ENCODE data around the gene AKNAD1.

AKNAD1 gene

GRCh38 chr1:108862698-108863477 is 6.0 kb upstream of the AKNAD1 start:
- no peak for DNase-seq

GRCh38 chr1:108862017-108862610 is 5.2 kb upstream of the AKNAD1 start:
- DNase-seq: no peak

DNA sequence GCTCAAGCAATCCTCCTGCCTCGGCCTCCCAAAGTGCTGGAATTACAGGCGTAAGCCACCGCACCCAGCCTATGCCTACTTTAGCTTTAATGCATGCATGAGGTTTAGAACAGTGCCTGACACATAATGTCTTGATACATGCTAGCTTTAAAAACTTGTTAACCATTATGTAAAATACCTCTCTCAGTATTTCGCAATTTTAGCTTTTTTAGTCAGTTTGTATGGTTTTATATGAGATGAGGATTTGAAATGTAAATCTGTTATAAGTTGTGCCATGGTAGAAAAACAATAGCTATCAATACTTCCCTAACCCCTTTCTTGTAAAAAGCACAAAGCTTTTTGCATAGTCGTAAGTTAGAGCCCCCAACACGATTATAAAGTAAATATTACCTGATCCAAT is 4.7 kb upstream of the AKNAD1 start:
- no peak for DNase-seq

- no peak for DNase-seq
Observed at GRCh38 chr1:108860190-108860907, 3.5 kb upstream of the AKNAD1 start.

DNA sequence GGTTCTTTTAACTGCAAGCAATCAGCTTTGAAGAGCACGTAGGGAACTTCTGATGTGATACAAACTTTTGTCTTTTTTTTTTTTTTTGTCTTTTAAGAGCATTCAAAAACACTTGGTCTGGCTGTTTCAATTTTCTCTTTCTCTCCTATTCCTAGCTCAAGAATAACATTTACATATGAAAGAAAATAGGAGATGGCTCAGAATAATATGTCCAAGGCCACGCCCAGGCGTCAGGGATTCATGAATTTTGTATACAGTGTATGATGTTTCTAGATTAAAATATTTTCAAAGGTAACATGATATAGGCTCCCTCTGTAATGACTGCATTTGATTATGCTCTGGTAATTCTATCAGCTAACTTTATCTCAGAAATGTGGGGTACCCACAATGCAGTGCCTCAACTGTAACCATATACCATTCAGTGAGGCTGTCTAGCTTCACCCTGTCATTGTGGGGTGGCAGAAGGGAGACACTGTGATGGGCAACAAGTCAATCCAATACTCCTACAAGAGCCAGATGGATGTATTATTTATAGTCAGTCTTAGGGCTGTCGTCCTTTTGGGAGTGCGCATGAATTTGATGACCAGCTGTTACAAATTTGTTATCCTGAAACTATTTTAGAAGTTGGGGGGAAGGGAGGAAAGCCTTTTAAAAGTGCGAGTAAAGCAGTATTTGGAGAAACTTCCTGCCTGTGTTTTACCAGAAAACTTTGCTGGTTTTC is 1.5 kb upstream of the AKNAD1 start:
- DNase-seq: no peak

GRCh38 chr1:108854221-108855019 is 2.5 kb downstream of the AKNAD1 start:
- no peak for DNase-seq

- no peak for DNase-seq
Observed at GRCh38 chr1:108852221-108852975, 4.5 kb downstream of the AKNAD1 start.

GRCh38 chr1:108851567-108851966 is 5.3 kb downstream of the AKNAD1 start:
- no peak for DNase-seq

GRCh38 chr1:108850929-108851328 is 6.0 kb downstream of the AKNAD1 start:
- DNase-seq: no peak

GRCh38 chr1:108848806-108849205 is 8.1 kb downstream of the AKNAD1 start:
- no peak for DNase-seq

DNA sequence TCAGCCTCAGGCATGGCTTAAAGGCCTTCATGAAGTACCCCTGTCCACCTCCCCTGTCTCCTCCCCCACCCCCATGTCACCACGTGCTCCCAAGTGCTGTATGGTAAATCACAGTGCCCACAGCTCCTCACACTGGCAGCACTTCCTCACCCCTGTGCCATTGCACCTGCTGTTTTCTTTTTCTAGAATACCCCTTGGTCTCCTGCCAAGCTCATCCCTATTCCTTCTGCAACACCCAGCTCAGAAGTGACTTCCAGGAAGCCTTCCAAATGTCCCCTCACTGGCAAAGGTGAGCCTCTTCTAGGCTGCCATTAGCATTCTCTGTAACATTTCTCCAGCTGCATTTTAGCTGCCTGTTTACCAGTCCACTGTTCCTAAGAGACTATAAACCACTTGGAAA is 9.4 kb downstream of the AKNAD1 start:
- DNase-seq: no peak

DNA sequence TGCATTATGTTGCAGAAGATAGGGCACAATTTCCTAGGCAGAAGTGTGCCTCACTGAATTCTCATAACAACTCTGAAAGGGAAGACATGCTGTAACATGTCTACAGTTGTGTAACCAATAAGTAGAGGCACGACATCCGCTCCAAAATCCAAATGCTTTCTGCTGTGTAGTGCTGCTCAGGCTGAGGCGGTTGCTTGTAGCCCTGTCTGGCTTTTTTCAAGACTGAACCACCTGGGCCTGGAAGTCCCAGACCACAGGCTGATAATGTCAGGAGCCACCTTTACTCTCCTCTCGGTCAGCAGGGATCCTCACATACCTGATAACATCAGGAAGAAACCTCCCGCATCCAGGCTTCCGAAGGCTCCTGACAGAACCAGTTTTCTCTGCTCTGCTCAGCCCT is 10.9 kb downstream of the AKNAD1 start:
- no peak for DNase-seq

GRCh38 chr1:108845446-108845845 is 11.4 kb downstream of the AKNAD1 start:
- DNase-seq: no peak

DNA sequence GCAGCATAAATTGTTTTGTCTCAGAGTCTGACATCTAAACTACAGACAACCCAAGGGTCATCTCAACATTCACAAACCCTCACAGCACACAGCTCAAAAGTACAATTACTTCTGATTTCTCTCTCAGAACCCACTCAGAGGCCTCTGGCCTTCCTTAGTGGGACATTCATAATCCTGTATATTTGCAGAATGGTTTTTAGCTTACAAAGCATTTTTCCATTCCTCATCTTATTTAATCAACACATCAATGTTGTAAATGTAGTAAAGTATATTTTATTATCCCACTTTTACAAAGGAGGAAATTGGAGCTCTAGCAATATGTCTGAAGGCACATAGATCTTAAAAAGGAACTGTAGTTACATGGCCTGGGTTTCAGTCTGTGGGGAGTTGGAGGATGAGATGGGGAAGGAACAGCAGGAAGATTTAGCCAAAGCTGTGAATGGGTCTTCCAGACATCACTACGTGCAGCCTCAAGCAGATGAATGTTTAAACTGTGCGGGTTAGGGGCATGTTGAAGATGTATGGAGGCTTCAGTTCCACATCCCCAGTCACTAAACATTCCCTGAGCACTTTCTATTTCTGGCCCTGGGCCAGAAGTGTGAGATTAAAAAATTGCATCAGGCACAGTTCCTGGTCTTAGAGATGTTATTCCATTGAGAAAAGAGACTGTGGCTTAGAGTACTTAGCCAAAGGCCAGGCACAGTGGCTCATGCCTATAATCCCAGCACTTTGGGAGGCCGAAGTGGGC is 13.3 kb downstream of the AKNAD1 start:
- DNase-seq: no peak

GRCh38 chr1:108842525-108843181 is 14.2 kb downstream of the AKNAD1 start:
- DNase-seq: no peak

DNA sequence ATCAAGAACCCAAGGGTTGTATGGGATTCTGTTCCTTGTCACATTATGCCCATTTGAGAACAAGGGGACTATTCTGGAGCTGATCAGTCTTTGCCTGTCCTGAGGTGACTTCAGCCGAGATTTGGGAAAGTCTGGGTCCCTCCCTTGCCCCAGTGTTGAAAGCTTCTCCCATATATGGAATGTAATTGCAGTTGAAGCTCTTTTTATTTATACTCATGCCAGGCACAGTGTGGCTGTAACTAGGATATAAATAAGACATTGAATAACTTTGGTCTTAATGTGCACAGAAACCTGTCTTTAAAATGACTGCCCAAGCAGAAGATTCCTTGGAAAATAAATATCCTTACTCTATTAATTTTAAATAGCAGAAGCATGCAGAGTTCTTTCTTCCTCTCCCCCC is 15.2 kb downstream of the AKNAD1 start:
- no peak for DNase-seq

DNA sequence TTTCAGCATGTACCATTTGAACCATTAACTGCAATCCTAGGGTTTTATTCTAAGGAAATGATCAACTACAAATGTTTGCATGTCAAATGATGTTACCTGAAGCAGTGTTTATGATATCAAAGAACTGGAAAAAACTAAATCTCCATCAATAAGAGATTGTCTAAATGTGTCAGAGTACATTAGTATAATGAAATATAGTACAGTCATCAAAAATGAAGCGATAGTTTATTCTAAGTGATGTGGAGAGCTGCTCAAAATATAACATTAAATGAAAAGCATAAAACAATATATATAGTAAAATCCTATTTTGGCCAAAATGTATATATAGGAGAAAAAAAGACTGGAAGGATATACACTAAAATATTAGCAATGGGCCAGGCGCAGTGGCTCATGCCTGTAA is 24.0 kb downstream of the AKNAD1 start:
- DNase-seq: no peak

GRCh38 chr1:108831225-108831624 is 25.7 kb downstream of the AKNAD1 start:
- DNase-seq: no peak

DNA sequence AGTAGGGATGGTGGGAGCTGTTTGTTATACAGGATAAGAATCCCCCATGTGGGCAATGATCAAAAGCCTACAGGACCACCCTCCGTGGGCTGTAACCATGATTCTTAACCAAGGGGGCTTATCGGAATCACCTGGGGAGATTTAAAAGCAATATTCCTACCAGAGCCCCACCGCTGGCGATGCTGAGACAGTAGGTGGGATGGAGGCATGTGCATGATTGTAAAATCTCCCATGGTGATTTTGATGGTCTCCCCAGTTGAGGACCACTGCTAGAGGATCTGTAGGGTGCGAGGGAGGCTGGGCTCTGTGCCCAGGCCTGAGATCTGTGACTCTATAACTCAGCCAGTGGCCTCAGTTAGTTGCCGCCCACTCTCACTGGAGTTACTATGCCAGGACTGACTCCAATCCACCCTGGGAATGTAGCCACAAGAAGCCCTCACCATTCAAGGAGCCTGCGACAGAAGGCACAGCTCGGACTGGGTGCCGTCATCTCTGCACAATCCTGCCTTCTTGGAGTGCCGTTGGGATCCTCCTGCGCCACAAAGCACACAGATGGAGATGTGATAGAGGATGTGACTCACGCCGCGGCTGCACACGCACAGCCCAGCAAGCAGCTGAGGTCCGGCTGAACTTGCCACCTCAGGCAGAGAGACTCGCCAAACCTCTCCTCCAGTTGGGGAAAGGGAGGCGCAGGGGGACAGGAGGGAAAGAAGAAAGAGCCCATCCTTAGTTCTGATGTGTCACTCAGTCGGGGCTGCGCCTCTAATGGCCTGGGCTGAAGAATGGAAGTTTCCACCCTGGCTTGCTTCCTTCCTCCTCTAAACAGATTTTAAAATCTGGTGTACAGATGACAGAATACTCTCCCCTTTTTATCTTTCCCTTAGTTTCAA is 26.5 kb downstream of the AKNAD1 start:
- DNase-seq: no peak

Measured in NCI-H526 treated with DMSO at 0.1 percent for 48 hours (cell line).